Prostate gland (tissue), 2 donors: Measurements from ENCODE around the gene TMTC2. TPM values are rescaled to one million over a fixed set of nuclear protein-coding genes. Genes with fewer than 3 reads are reported as not detected.
"Not testable (repeated sequence)": the region's sequence is repeated elsewhere in the genome, so short reads cannot be mapped to it uniquely, and the experiment has no call there.

ENCODE experiments used
- DNase-seq: peaks from one replicate; pipeline ENCODE4 v3.0.0-alpha.2; 2019; ENCODE audit warnings: low spot score
- H3K27ac ChIP-seq, 2 donors: fragments of 200-600 bp; sonication (generic); 2 replicates each; pipeline ENCODE4 v1.5.1; 2017 to 2019
- H3K27me3 ChIP-seq: fragments of 200-600 bp; sonication (generic); replicated peaks from 2 replicates; pipeline ENCODE4 v1.5.1; 2019; ENCODE audit not compliant: insufficient read depth
- H3K36me3 ChIP-seq, 2 donors: fragments of 200-600 bp; sonication (generic); 1 replicate in 1 of 2; 2 replicates in 1 of 2; pipeline versions ENCODE4 v1.5.1 to v1.8.1; 2017 to 2019
- H3K4me1 ChIP-seq: fragments of 200-600 bp; sonication (generic); replicated peaks from 2 replicates; pipeline ENCODE4 v1.5.1; 2019
- H3K4me3 ChIP-seq, 2 donors: fragments of 200-600 bp; sonication (generic); 2 replicates each; pipeline ENCODE4 v1.5.1; 2017 to 2019
- H3K9me3 ChIP-seq: fragments of 200-600 bp; sonication (generic); 2 replicates; pipeline ENCODE4 v1.5.1; 2017
- POLR2A ChIP-seq: fragments of 450-650 bp; IDR thresholded peaks from one replicate; pipeline ENCODE4 v1.6.1; 2016; ENCODE audit warnings: antibody characterized with exemption, mild to moderate bottlenecking
- POLR2AphosphoS5 ChIP-seq: sonication (generic); formaldehyde crosslinking; IDR thresholded peaks from one replicate; pipeline ENCODE4 v1.6.1; 2017; ENCODE audit warnings: antibody characterized with exemption
- WGBS: methylation state at CpG from one replicate; pipeline ENCODE4 v1.1.5; 2018; 5-methylcytosine and 5-hydroxymethylcytosine counted together
- intact Hi-C: fragments of 100-400 bp; cut with DNase I; formaldehyde crosslinking; loops from one replicate; pipeline ENCODE4 v1.14.2; 2022
- total RNA-seq, 2 donors: library from RNA; depleted of rRNA; stranded (reverse); fragments of >200 nt; gene quantifications; one replicate each; pipeline ENCODE4 v1.1.0, GENCODE V29; 2016
- TF ChIP-seq, protein P1 (sequence below), 4 experiments: fragments of 200-600 bp in 2 of 4; fragments of 450-650 bp in 2 of 4; sonication (generic) in 2 of 4; IDR thresholded peaks; 1 replicate in 3 of 4; 2 replicates in 1 of 4; pipeline ENCODE4 v1.5.1; 2016 to 2019; ENCODE audit warnings: antibody characterized with exemption in 4 of 4, mild to moderate bottlenecking in 2 of 4, moderate library complexity in 2 of 4

TMTC2 gene
- total RNA-seq, 2 donors from 2014 or later: 19.0 to 30.7 TPM

DNA sequence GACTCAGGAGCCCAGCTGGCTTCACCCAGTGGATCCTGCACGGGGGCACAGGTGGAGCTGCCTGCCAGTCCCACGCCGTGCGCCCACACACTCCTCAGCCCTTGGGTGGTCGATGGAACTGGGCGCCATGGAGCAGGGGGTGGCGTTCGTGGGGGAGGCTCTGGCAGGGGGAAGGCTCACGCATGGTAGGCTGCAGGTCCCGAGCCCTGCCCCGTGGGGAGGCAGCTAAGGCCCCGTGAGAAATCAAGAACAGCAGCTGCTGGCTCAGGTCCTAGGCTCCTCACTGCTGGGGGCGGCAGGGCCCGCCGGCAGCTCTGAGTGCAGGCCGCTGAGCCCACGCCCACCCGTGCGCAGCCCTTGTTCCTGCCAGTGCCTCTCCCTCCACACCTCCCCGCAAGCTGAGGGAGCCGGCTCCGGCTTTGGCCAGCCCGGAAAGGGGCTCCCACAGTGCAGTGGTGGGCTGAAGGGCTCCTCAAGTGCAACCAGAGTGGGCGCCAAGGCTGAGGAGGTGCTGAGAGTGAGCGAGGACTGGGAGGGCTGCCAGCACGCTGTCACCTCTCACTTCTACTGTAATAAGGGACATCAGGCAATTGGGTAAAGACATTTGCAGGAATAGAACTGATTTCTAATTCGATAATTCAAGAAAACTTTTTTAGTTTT is 115.4 kb downstream of the TMTC2 start:
- intact Hi-C loops: no loop called here
- TF ChIP-seq, protein P1, sequence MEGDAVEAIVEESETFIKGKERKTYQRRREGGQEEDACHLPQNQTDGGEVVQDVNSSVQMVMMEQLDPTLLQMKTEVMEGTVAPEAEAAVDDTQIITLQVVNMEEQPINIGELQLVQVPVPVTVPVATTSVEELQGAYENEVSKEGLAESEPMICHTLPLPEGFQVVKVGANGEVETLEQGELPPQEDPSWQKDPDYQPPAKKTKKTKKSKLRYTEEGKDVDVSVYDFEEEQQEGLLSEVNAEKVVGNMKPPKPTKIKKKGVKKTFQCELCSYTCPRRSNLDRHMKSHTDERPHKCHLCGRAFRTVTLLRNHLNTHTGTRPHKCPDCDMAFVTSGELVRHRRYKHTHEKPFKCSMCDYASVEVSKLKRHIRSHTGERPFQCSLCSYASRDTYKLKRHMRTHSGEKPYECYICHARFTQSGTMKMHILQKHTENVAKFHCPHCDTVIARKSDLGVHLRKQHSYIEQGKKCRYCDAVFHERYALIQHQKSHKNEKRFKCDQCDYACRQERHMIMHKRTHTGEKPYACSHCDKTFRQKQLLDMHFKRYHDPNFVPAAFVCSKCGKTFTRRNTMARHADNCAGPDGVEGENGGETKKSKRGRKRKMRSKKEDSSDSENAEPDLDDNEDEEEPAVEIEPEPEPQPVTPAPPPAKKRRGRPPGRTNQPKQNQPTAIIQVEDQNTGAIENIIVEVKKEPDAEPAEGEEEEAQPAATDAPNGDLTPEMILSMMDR (IDR thresholded peaks at IDR 0.05): no peak
- TF ChIP-seq POLR2A (no peak), POLR2AphosphoS5 (no peak)
- Histone ChIP-seq H3K27me3 (no peaks in the 10 kb centered on the region), H3K4me3 (no peak overlapping the region), H3K27ac (no peak overlapping the region), H3K9me3 (no peaks in the 10 kb centered on the region), H3K4me1 (peaks cover 3% of the 10 kb centered on the region), H3K36me3 (no peaks in the 10 kb centered on the region)
- no peak for DNase-seq
- 94% methylated on average over 21 of the region's 27 CpGs for WGBS

GRCh38 chr12:82803201-82803600 is 116.5 kb downstream of the TMTC2 start:
- WGBS: 91% methylated on average over 3 of the region's 3 CpGs
- Histone ChIP-seq H3K4me3 (no peak overlapping the region), H3K36me3 (no peaks in the 10 kb centered on the region), H3K27ac (no peak overlapping the region), H3K27me3 (no peaks in the 10 kb centered on the region), H3K4me1 (peaks cover 3% of the 10 kb centered on the region), H3K9me3 (no peaks in the 10 kb centered on the region)
- no peak for DNase-seq
- intact Hi-C loops: no loop called here
- no peak for TF ChIP-seq POLR2A

DNA sequence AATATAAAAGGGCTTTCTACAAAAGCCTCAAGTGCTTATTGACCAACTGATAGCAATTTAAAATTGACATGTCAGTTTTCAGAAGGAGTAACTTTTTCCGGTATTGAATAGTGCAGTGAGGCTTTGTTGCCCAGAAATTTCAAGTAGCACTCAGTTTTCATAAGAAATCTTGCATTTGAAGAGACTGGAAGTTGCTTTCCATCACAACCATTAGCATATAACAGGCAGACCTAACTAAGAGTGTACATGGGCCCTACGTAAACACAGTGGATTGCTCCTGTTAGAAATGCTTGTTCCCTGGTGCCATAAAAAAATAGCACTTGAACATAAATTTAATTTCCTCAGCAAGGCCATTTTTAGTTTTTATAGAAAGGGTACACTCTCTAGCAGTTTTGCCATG is 117.9 kb downstream of the TMTC2 start:
- intact Hi-C loops: no loop called here
- 95% methylated on average over 2 of the region's 2 CpGs for WGBS
- Histone ChIP-seq H3K27me3 (no peaks in the 10 kb centered on the region), H3K9me3 (no peaks in the 10 kb centered on the region), H3K4me1 (peaks cover 3% of the 10 kb centered on the region), H3K36me3 (no peaks in the 10 kb centered on the region), H3K27ac (peak overlapping the region; percentile 43 to 69), H3K4me3 (no peak overlapping the region)
- no peak for DNase-seq
- TF ChIP-seq POLR2A: no peak
- no peak for TF ChIP-seq POLR2AphosphoS5
- TF ChIP-seq, protein P1 (IDR thresholded peaks at IDR 0.05): no peak

DNA sequence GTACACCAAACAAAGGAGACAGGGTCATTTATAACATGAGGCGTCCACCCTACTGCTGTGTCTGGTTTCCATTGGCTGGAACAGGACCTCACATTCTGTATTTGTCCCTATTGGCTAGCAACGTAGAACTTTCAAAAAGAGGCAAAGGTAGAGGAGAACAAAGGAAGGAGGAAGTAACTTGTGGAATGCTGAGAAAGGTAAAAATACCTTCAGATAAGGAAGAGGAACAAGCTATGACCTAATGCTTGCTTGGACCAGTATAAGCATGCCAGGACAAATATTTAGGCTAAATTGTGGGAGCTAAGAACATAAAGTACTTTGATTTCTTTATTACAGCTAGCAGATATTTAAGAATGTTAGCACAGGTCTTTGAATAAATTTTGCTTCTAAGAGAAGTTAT is 118.3 kb downstream of the TMTC2 start:
- peak; percentile 37 for DNase-seq
- H3K27me3 ChIP-seq, intact Hi-C loops, H3K4me3 ChIP-seq, H3K9me3 ChIP-seq, H3K4me1 ChIP-seq, H3K36me3 ChIP-seq: not testable (repeated sequence)
- 32% methylated on average over 2 of the region's 2 CpGs for WGBS
- H3K27ac ChIP-seq: peak overlapping the region; percentile 43 to 69
- peak; percentile 71 for TF ChIP-seq POLR2AphosphoS5

GRCh38 chr12:82805812-82806497 is 119.2 kb downstream of the TMTC2 start:
- TF ChIP-seq POLR2AphosphoS5 (no peak), POLR2A (no peak)
- TF ChIP-seq, protein P1 (IDR thresholded peaks at IDR 0.05): no peak
- WGBS: 88% methylated on average over 4 of the region's 4 CpGs
- DNase-seq: no peak
- H3K27me3 ChIP-seq: no peaks in the 10 kb centered on the region
- no peaks in the 10 kb centered on the region for H3K36me3 ChIP-seq
- peak overlapping the region; percentile 43 to 69 for H3K27ac ChIP-seq
- no peaks in the 10 kb centered on the region for H3K9me3 ChIP-seq
- peaks cover 3% of the 10 kb centered on the region for H3K4me1 ChIP-seq
- no peak overlapping the region for H3K4me3 ChIP-seq
- intact Hi-C loops: no loop called here
